Astrocyte (in vitro differentiated cells and primary cell): ENCODE data around the gene ANP32A. TPM values are rescaled to one million over a fixed set of nuclear protein-coding genes. Genes with fewer than 3 reads are reported as not detected.

Source experiments
- DNase-seq: peaks from one replicate; pipeline ENCODE4 v3.0.0-alpha.2; 2010; ENCODE audit warnings: low read depth
- FAIRE-seq: peaks from 2 replicates; lab custom pipeline; 2011; peaks lifted over from hg19 to GRCh38; lab: Jason Lieb, UNC
- H2AFZ ChIP-seq: 2 replicates; pipeline ENCODE4 v1.6.0; 2012; ENCODE audit warnings: low read depth, low read length, inconsistent platforms
- H3K27ac ChIP-seq: 2 replicates; pipeline ENCODE4 v1.5.1; 2011; ENCODE audit warnings: low read depth, low read length, inconsistent platforms
- H3K27me3 ChIP-seq: 2 replicates; pipeline ENCODE4 v1.6.0; 2011; ENCODE audit warnings: low read length, inconsistent platforms; ENCODE audit not compliant: insufficient read depth
- H3K36me3 ChIP-seq: 2 replicates; pipeline ENCODE4 v1.5.1; 2011; ENCODE audit warnings: low read length, inconsistent platforms; ENCODE audit not compliant: insufficient read depth
- H3K4me1 ChIP-seq: 2 replicates; pipeline ENCODE4 v1.5.1; 2011; ENCODE audit warnings: low read length, inconsistent platforms; ENCODE audit not compliant: insufficient read depth
- H3K4me2 ChIP-seq: 2 replicates; pipeline ENCODE4 v1.6.0; 2012; ENCODE audit warnings: low read length, inconsistent platforms
- H3K4me3 ChIP-seq: 2 replicates; pipeline ENCODE4 v1.5.1; 2011; ENCODE audit warnings: low read depth, mild to moderate bottlenecking, low read length, inconsistent platforms; ENCODE audit not compliant: insufficient read depth
- H3K79me2 ChIP-seq: 2 replicates; pipeline ENCODE4 v1.6.0; 2012; ENCODE audit warnings: mild to moderate bottlenecking, low read length, inconsistent platforms; ENCODE audit not compliant: insufficient read depth
- H3K9ac ChIP-seq: 2 replicates; pipeline ENCODE4 v1.6.0; 2012; ENCODE audit warnings: mild to moderate bottlenecking, low read length, inconsistent platforms
- H3K9me3 ChIP-seq: 2 replicates; pipeline ENCODE4 v1.5.1; 2012; ENCODE audit warnings: low read depth, mild to moderate bottlenecking, low read length, inconsistent platforms; ENCODE audit not compliant: insufficient read depth
- H4K20me1 ChIP-seq: 2 replicates; pipeline ENCODE4 v1.6.0; 2012; ENCODE audit warnings: low read length, inconsistent platforms; ENCODE audit not compliant: insufficient read depth
- H3K27ac Mint-ChIP-seq: one replicate; pipeline ENCODE4 v1.8.0; 2021; ENCODE audit warnings: mild to moderate bottlenecking, mixed read lengths; ENCODE audit not compliant: unreplicated experiment
- H3K27me3 Mint-ChIP-seq: one replicate; pipeline ENCODE4 v1.8.0; 2021; ENCODE audit warnings: low read depth, mixed read lengths; ENCODE audit not compliant: unreplicated experiment
- H3K36me3 Mint-ChIP-seq: one replicate; pipeline ENCODE4 v1.8.0; 2021; ENCODE audit warnings: low read depth, mixed read lengths; ENCODE audit not compliant: unreplicated experiment
- H3K4me1 Mint-ChIP-seq: one replicate; pipeline ENCODE4 v1.8.0; 2021; ENCODE audit warnings: low read depth, mixed read lengths; ENCODE audit not compliant: unreplicated experiment
- H3K4me3 Mint-ChIP-seq: one replicate; pipeline ENCODE4 v1.8.0; 2021; ENCODE audit warnings: mild to moderate bottlenecking, moderate library complexity, mixed read lengths; ENCODE audit not compliant: unreplicated experiment
- H3K9me3 Mint-ChIP-seq: one replicate; pipeline ENCODE4 v1.8.0; 2021; ENCODE audit warnings: mild to moderate bottlenecking, mixed read lengths; ENCODE audit not compliant: unreplicated experiment
- EZH2 ChIP-seq: IDR thresholded peaks from 2 replicates; pipeline ENCODE4 v1.6.1; 2012; ENCODE audit warnings: mild to moderate bottlenecking, low read length, inconsistent platforms; ENCODE audit not compliant: insufficient read depth
- total RNA-seq: library from RNA; stranded (reverse); gene quantifications from 2 replicates; pipeline ENCODE4 v1.2.1, GENCODE V29; 2021
- TF ChIP-seq, protein P1 (sequence below): IDR thresholded peaks from 2 replicates; pipeline ENCODE4 v1.5.1; 2011; ENCODE audit warnings: low read depth, mild to moderate bottlenecking, inconsistent platforms, low read length, moderate library complexity; ENCODE audit not compliant: insufficient read depth

ANP32A gene
- total RNA-seq, 1 donor from 2014 or later, result 138 TPM

DNA sequence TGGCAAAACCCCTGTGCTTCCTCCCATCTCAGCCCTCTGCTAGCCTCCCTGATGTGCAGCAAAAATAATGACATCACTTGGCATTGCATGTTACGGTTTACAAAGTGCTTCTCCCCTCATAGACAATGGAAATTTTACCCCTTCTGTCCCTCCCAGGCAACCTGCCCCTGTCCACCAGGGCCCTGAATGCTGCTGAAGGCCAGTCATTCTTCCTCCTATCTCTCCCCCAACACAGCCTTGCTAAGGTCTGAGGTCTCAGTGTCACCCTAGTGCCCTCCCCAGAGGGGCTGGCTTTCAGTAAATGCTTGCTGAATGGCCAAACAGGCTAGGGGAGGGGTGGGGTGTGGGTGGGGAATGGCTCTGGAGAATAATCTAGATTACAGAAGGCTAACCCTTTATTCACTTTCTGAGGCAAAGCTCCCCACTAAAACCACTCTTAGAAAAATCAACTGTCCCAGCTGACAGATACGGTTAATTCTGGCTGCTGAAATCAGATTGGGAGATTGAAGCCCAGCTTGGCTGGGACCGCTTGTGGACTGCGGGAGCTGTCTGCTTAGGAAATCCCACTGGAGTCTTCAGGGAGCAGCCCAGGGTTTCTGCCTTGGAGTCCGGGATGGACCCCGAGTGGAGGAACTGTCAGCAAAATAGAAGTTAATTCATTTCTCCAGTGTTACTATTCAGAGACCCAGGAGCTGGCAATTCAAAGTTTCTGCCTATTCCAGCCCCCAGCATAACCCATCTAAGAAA lies 22.9 kb downstream of the ANP32A start:
- H4K20me1 ChIP-seq, result peaks cover 94% of the 10 kb centered on the region

DNA sequence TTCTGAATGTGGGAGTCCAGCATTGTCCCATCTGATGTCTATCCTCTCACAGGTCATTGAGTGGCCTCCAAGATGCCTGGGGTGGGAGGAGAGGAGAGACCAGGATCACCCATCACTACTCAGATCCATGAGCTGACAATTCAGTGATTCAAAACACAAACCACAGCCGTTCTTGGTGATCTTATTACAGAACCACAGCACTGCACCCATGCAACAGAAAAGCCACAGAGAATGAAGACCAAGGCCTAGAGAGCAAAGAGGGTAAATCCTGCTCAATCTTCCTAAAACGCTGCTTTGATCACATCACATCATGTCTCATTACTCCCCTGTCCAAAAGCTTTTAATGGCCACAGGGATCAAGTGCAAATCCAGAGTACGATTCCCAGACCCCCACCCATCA lies 23.5 kb downstream of the ANP32A start:
- DNase-seq (peak; percentile 68), FAIRE-seq (no peak)
- Histone ChIP-seq H3K9me3 (no peaks in the 10 kb centered on the region), H3K4me3 (no peak overlapping the region), H3K79me2 (peaks cover 96% of the 10 kb centered on the region), H4K20me1 (peaks cover 95% of the 10 kb centered on the region), H3K4me1 (peaks cover 24% of the 10 kb centered on the region), H3K4me2 (no peak overlapping the region), H3K27ac (no peak overlapping the region), H2AFZ (no peak overlapping the region), H3K27me3 (no peaks in the 10 kb centered on the region), H3K36me3 (no peaks in the 10 kb centered on the region), H3K9ac (no peak overlapping the region)
- Mint-ChIP-seq H3K36me3 (peaks cover 10% of the 10 kb centered on the region), H3K27me3 (no peaks in the 10 kb centered on the region), H3K4me3 (no peak overlapping the region), H3K9me3 (peaks cover 1% of the 10 kb centered on the region), H3K27ac (peak overlapping the region; percentile 55), H3K4me1 (peaks cover 58% of the 10 kb centered on the region)
- TF ChIP-seq EZH2, result no peak
- TF ChIP-seq, protein P1, sequence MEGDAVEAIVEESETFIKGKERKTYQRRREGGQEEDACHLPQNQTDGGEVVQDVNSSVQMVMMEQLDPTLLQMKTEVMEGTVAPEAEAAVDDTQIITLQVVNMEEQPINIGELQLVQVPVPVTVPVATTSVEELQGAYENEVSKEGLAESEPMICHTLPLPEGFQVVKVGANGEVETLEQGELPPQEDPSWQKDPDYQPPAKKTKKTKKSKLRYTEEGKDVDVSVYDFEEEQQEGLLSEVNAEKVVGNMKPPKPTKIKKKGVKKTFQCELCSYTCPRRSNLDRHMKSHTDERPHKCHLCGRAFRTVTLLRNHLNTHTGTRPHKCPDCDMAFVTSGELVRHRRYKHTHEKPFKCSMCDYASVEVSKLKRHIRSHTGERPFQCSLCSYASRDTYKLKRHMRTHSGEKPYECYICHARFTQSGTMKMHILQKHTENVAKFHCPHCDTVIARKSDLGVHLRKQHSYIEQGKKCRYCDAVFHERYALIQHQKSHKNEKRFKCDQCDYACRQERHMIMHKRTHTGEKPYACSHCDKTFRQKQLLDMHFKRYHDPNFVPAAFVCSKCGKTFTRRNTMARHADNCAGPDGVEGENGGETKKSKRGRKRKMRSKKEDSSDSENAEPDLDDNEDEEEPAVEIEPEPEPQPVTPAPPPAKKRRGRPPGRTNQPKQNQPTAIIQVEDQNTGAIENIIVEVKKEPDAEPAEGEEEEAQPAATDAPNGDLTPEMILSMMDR, result no peak

More for the DNA sequence above, 22.9 kb downstream of the ANP32A start:
- Histone ChIP-seq H3K27me3 (no peaks in the 10 kb centered on the region), H3K4me2 (no peak overlapping the region), H3K9me3 (no peaks in the 10 kb centered on the region), H3K79me2 (peaks cover 96% of the 10 kb centered on the region), H3K4me1 (peaks cover 24% of the 10 kb centered on the region), H3K9ac (no peak overlapping the region), H3K27ac (no peak overlapping the region), H3K4me3 (no peak overlapping the region), H2AFZ (no peak overlapping the region), H3K36me3 (no peaks in the 10 kb centered on the region)
- H3K36me3 Mint-ChIP-seq, result peaks cover 9% of the 10 kb centered on the region
- no peaks in the 10 kb centered on the region for H3K27me3 Mint-ChIP-seq
- no peak overlapping the region for H3K4me3 Mint-ChIP-seq
- peak overlapping the region; percentile 55 for H3K27ac Mint-ChIP-seq
- H3K4me1 Mint-ChIP-seq, result peaks cover 54% of the 10 kb centered on the region
- FAIRE-seq (no peak), DNase-seq (no peak)
- peaks cover 1% of the 10 kb centered on the region for H3K9me3 Mint-ChIP-seq
- TF ChIP-seq EZH2, result no peak
- TF ChIP-seq, protein P1, result no peak

DNA sequence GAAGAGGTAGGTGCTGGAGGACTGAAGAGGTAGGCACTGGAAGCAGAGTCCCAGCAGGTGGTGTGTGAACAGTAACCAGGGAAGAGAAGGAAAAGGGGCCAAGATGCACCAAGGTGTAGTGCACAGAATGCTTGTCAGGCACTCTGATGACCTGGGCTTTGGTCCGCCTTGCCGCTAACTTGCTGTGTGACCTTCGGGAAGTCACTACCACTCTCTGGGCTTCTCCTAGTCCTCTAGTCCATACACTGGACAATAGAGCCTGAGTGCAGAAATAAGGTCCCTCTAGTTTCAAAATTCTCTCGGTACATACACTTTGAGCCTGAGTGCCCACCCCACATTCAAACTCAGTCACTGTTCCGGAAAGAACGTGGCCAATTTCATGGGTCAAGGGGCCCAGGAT lies 24.1 kb downstream of the ANP32A start:
- Mint-ChIP-seq H3K36me3 (peaks cover 13% of the 10 kb centered on the region), H3K27ac (no peak overlapping the region), H3K4me3 (peak overlapping the region; percentile 5), H3K9me3 (peaks cover 1% of the 10 kb centered on the region), H3K4me1 (peaks cover 57% of the 10 kb centered on the region), H3K27me3 (no peaks in the 10 kb centered on the region)
- Histone ChIP-seq H3K9me3 (no peaks in the 10 kb centered on the region), H3K4me2 (no peak overlapping the region), H3K27me3 (no peaks in the 10 kb centered on the region), H3K79me2 (peaks cover 96% of the 10 kb centered on the region), H2AFZ (no peak overlapping the region), H3K4me3 (no peak overlapping the region), H3K4me1 (peaks cover 24% of the 10 kb centered on the region), H3K27ac (no peak overlapping the region), H3K36me3 (no peaks in the 10 kb centered on the region), H3K9ac (no peak overlapping the region), H4K20me1 (peaks cover 95% of the 10 kb centered on the region)
- FAIRE-seq (no peak), DNase-seq (no peak)
- no peak for TF ChIP-seq EZH2
- TF ChIP-seq, protein P1, result no peak
